GM18498 (cell line): ENCODE measurements around the gene STRA8.
"Not testable (repeated sequence)": the region's sequence is repeated elsewhere in the genome, so short reads cannot be mapped to it uniquely, and the experiment has no call there.

Experiments used
- ATAC-seq: cut with Tn5 transposase; IDR thresholded peaks from one replicate; pipeline ENCODE4 v1.9.1; 2021; ENCODE audit warnings: mild to moderate bottlenecking, moderate library complexity; ENCODE audit not compliant: unreplicated experiment

The STRA8 gene

GRCh38 chr7:135204876-135205275 is 28.8 kb upstream of the STRA8 start:
- ATAC-seq = no peak

- ATAC-seq = no peak
Measured at GRCh38 chr7:135205850-135206249, 27.8 kb upstream of the STRA8 start.

- ATAC-seq = peak; percentile 21
Measured at GRCh38 chr7:135206941-135207391, 26.7 kb upstream of the STRA8 start.

- ATAC-seq = peak; percentile 15
Measured at GRCh38 chr7:135207406-135208101, 26.1 kb upstream of the STRA8 start.

GRCh38 chr7:135208102-135208793 is 25.4 kb upstream of the STRA8 start:
- no peak for ATAC-seq

- ATAC-seq = no peak
Measured at GRCh38 chr7:135209225-135209834, 24.3 kb upstream of the STRA8 start.

GRCh38 chr7:135210888-135211178 is 22.8 kb upstream of the STRA8 start:
- ATAC-seq = no peak

GRCh38 chr7:135211179-135211945 is 22.3 kb upstream of the STRA8 start, which contains the start of gene WDR91:
Gene WDR91 (minus strand): TSS chr7:135211526. CDS start chr7:135211502, 24 bp downstream.
- ATAC-seq = peak; percentile 88

GRCh38 chr7:135211946-135212685 is 21.5 kb upstream of the STRA8 start:
- not testable (repeated sequence) for ATAC-seq

GRCh38 chr7:135213831-135214230 is 19.8 kb upstream of the STRA8 start:
- no peak for ATAC-seq

- no peak for ATAC-seq
Measured at GRCh38 chr7:135215180-135215579, 18.5 kb upstream of the STRA8 start.

GRCh38 chr7:135215698-135216097 is 17.9 kb upstream of the STRA8 start:
- ATAC-seq = no peak

- no peak for ATAC-seq
Measured at GRCh38 chr7:135217645-135218509, 15.8 kb upstream of the STRA8 start.

GRCh38 chr7:135224027-135224426 is 9.6 kb upstream of the STRA8 start:
- no peak for ATAC-seq

- ATAC-seq = no peak
Measured at GRCh38 chr7:135231686-135232085, 2.0 kb upstream of the STRA8 start.

- no peak for ATAC-seq
Measured at GRCh38 chr7:135232087-135232486, 1.6 kb upstream of the STRA8 start.

- no peak for ATAC-seq
Measured at GRCh38 chr7:135232720-135233119, 918 bp upstream of the STRA8 start.

GRCh38 chr7:135234095-135234494 is 457 bp downstream of the STRA8 start:
- ATAC-seq = not testable (repeated sequence)

- no peak for ATAC-seq
Measured at GRCh38 chr7:135234727-135235126, 1.1 kb downstream of the STRA8 start.

GRCh38 chr7:135235841-135236240 is 2.2 kb downstream of the STRA8 start:
- ATAC-seq = no peak
